ENCODE measurements around the gene CORO6. TPM values are rescaled to one million over a fixed set of nuclear protein-coding genes. Genes with fewer than 3 reads are reported as not detected.

CORO6 gene
- total RNA-seq, 1 experiment from 2014 or later: 2.3 TPM

GRCh38 chr17:29655323-29655722 is 32.6 kb upstream of the CORO6 start:
- Histone ChIP-seq H3K79me1 (ENCODE audit: insufficient read depth, low read depth, low read length, poor library complexity, severe bottlenecking) (no peaks in the 10 kb centered on the region), H3K4ac (ENCODE audit: low read depth, low read length) (no peak overlapping the region), H3K4me1 (ENCODE audit: insufficient read depth, low read length) (no peaks in the 10 kb centered on the region), H3K23me2 (ENCODE audit: insufficient read length, low read depth, low read length, poor library complexity, severe bottlenecking) (no peaks in the 10 kb centered on the region), H2BK120ac (ENCODE audit: low read depth, low read length, poor library complexity, severe bottlenecking) (no peak overlapping the region), H2BK15ac (ENCODE audit: low read depth, low read length) (no peak overlapping the region), H3K56ac (ENCODE audit: insufficient read length, low read depth, low read length) (no peak overlapping the region), H3K4me2 (ENCODE audit: insufficient read depth, insufficient read length, low read length) (no peak overlapping the region), H4K5ac (ENCODE audit: insufficient read length, low read depth, low read length) (no peak overlapping the region), H3K9me3 (ENCODE audit: control insufficient read depth, low read depth, low read length) (no peaks in the 10 kb centered on the region), H4K91ac (ENCODE audit: insufficient read length, low read depth, low read length) (no peak overlapping the region), H2BK5ac (ENCODE audit: insufficient read length, low read length) (no peak overlapping the region), H4K20me1 (ENCODE audit: control insufficient read depth, insufficient read depth, insufficient read length) (no peaks in the 10 kb centered on the region), H2AK5ac (ENCODE audit: insufficient read length, low read length) (no peak overlapping the region), H3K79me2 (ENCODE audit: insufficient read depth, low read length) (no peaks in the 10 kb centered on the region), H3K27me3 (ENCODE audit: insufficient read depth, low read length) (no peaks in the 10 kb centered on the region), H2BK20ac (ENCODE audit: low read depth, low read length, poor library complexity, severe bottlenecking) (no peak overlapping the region), H2BK12ac (ENCODE audit: insufficient read length, low read depth, low read length) (no peak overlapping the region), H4K8ac (replicated peaks; ENCODE audit: insufficient read length, low read depth, low read length) (no peak overlapping the region), H3K27ac (ENCODE audit: insufficient read length, low read depth, low read length) (no peak overlapping the region), H3K23ac (ENCODE audit: insufficient read length, low read depth, low read length) (no peak overlapping the region), H3T11ph (ENCODE audit: low read length) (no peak overlapping the region), H3K14ac (ENCODE audit: insufficient read depth, low read length) (no peak overlapping the region), H3K18ac (ENCODE audit: insufficient read length, low read depth, low read length) (no peak overlapping the region), H3K9ac (ENCODE audit: extremely low read depth, insufficient read length, low read length) (no peak overlapping the region), H2AFZ (ENCODE audit: low read length) (no peak overlapping the region)
- Mint-ChIP-seq H3K4me1 (no peaks in the 10 kb centered on the region), H3K9me3 (no peaks in the 10 kb centered on the region), H3K27me3 (ENCODE audit: low read depth) (no peaks in the 10 kb centered on the region), H3K27ac (no peak overlapping the region), H3K4me3 (no peak overlapping the region), H3K36me3 (ENCODE audit: insufficient read depth in 1 of 3, low read depth in 3 of 3) (peaks cover 0 to 1% (median under 1%) of the 10 kb centered on the region in 3 experiments; a peak in 2 of 7 replicates)
- WGBS (ENCODE audit: extremely low coverage, insufficient read length, low lambda C conversion rate): no CpG with 5 or more reads among the region's 6 CpGs
- DNase-seq: no peak
- TF ChIP-seq CTCF (conservative IDR thresholded peaks at IDR 0.05): no peak
